Spleen (tissue), 11 donors: ENCODE data around the gene NDRG4. TPM values are rescaled to one million over a fixed set of nuclear protein-coding genes. Genes with fewer than 3 reads are reported as not detected.

Experiments
- DNase-seq: peaks from one replicate; pipeline ENCODE4 v3.0.0-alpha.2; 2020
- H3K27ac ChIP-seq, 8 donors: fragments of 200-600 bp; sonication (generic) in 7 of 8; 1 replicate in 4 of 8; 2 replicates in 4 of 8; pipeline versions ENCODE4 v1.5.0 to v1.8.0; 2016 to 2021; ENCODE audit warnings: inconsistent platforms in 4 of 8, mild to moderate bottlenecking in 4 of 8, moderate library complexity in 1 of 8
- H3K27me3 ChIP-seq, 7 donors: fragments of 200-600 bp; sonication (generic) in 6 of 7; replicated peaks in 1 of 7; 1 replicate in 4 of 7; 2 replicates in 3 of 7; pipeline versions ENCODE4 v1.5.0 to v1.8.0; 2016 to 2021; ENCODE audit warnings: inconsistent platforms in 3 of 7, mild to moderate bottlenecking in 1 of 7
- H3K36me3 ChIP-seq, 6 donors: fragments of 200-600 bp; sonication (generic) in 5 of 6; 1 replicate in 4 of 6; 2 replicates in 2 of 6; pipeline versions ENCODE4 v1.5.0 to v1.8.0; 2016 to 2021; ENCODE audit warnings: inconsistent platforms in 2 of 6
- H3K4me1 ChIP-seq, 6 donors: fragments of 200-600 bp; sonication (generic) in 5 of 6; 1 replicate in 3 of 6; 2 replicates in 3 of 6; pipeline versions ENCODE4 v1.5.0 to v1.8.0; 2016 to 2021; ENCODE audit warnings: inconsistent platforms in 3 of 6
- H3K4me3 ChIP-seq, 8 donors: fragments of 200-600 bp; sonication (generic) in 7 of 8; 1 replicate in 4 of 8; 2 replicates in 4 of 8; pipeline versions ENCODE4 v1.5.0 to v1.8.0; 2016 to 2021; ENCODE audit warnings: inconsistent platforms in 4 of 8, mild to moderate bottlenecking in 4 of 8, moderate library complexity in 2 of 8
- H3K9me3 ChIP-seq, 8 donors: fragments of 200-600 bp; sonication (generic) in 7 of 8; 1 replicate in 4 of 8; 2 replicates in 4 of 8; pipeline versions ENCODE4 v1.5.0 to v1.8.0; 2016 to 2021; ENCODE audit warnings: inconsistent platforms in 4 of 8
- CTCF ChIP-seq, 11 experiments: fragments of 200-600 bp in 7 of 11; fragments of 450-650 bp in 4 of 11; sonication (generic) in 4 of 11; IDR thresholded peaks in 8 of 11; conservative IDR thresholded peaks in 3 of 11; 1 replicate in 7 of 11; 2 replicates in 4 of 11; pipeline versions ENCODE4 v1.4.0 to v1.8.0; 2016 to 2021; ENCODE audit warnings: antibody characterized with exemption in 11 of 11, inconsistent platforms in 4 of 11, mild to moderate bottlenecking in 1 of 11
- POLR2A ChIP-seq, 3 donors: fragments of 450-650 bp; IDR thresholded peaks; one replicate each; pipeline ENCODE4 v1.5.1; 2017; ENCODE audit warnings: antibody characterized with exemption in 3 of 3, mild to moderate bottlenecking in 1 of 3
- POLR2AphosphoS5 ChIP-seq, 3 donors: sonication (generic); formaldehyde crosslinking; IDR thresholded peaks; one replicate each; pipeline ENCODE4 v1.5.1; 2017; ENCODE audit warnings: antibody characterized with exemption in 3 of 3
- WGBS, 5 donors: extraction: QIAGEN DNeasy Blood & Tissue Kit in 3 of 5; methylation state at CpG; one replicate each; pipeline versions ENCODE4 v1.1.5 to v1.1.7; 2013 to 2018; 5-methylcytosine and 5-hydroxymethylcytosine counted together
- intact Hi-C: fragments of 100-400 bp; cut with DNase I; formaldehyde crosslinking; loops from one replicate; pipeline ENCODE4 v1.15.0; 2023; ENCODE audit warnings: low total_unique reads
- polyA plus RNA-seq, 3 donors: library from polyadenylated mRNA; stranded (reverse); fragments of 200-250 nt; gene quantifications; one replicate each; pipeline ENCODE4 v1.2.1, GENCODE V29; 2013
- total RNA-seq, 7 donors: library from RNA; depleted of rRNA in 3 of 7; stranded (reverse); fragments of >200 nt in 3 of 7; fragmentation: NEBNext Ultra II Directional in 4 of 7; extraction: Animal tissue kit (Norgen Biotek cat#: 25700) in 4 of 7; gene quantifications; one replicate each; pipeline versions ENCODE4 v1.1.0 to v1.2.1, GENCODE V29; 2016 to 2021
- donor health status: healthy with polysubstance abuse.
- donor health status: DM: no; HTN: no; CAD: no; lungs with moderate emphysema.
- donor health status: DM: no; HTN: no; CAD: no.
- donor health status: Bipolar disorder and iron deficiency.
- donor health status: healthy.
- donor health status: DM: no; HTN: no; CAD: no.
- donor health status: DM: yes; HTN: yes; CAD: no.

Gene NDRG4
- total and polyA plus RNA-seq, 10 donors = 9.4 to 115 (median 43.6) TPM

GRCh38 chr16:58509256-58510096 is 9.5 kb downstream of the NDRG4 start:
- Histone ChIP-seq H3K36me3 (peaks cover 0 to 24% (median 0%) of the 10 kb centered on the region in 6 donors), H3K27me3 (peaks cover 0 to 4% (median 0%) of the 10 kb centered on the region in 7 donors), H3K4me3 (no peak overlapping the region), H3K9me3 (no peaks in the 10 kb centered on the region), H3K4me1 (peaks cover 0 to 13% (median 4%) of the 10 kb centered on the region in 6 donors), H3K27ac (no peak overlapping the region)
- 81 to 94% (median 90%) methylated on average over 5 to 9 of the region's 9 CpGs for WGBS, 5 donors
- TF ChIP-seq POLR2A (IDR thresholded peaks at IDR 0.05) (no peak), CTCF (IDR thresholded peaks at IDR 0.05 in 8 of 11, conservative IDR thresholded peaks at IDR 0.05 in 3 of 11) (no peak), POLR2AphosphoS5 (IDR thresholded peaks at IDR 0.05) (no peak)
- intact Hi-C loops = loop anchor here (5.0 kb wide), 1 partner anchor 248 kb away; no protein-coding TSS in a partner anchor
- DNase-seq = peak; percentile 65

GRCh38 chr16:58510097-58510775 is 10.3 kb downstream of the NDRG4 start:
- Histone ChIP-seq H3K4me1 (peaks cover 6 to 20% (median 11%) of the 10 kb centered on the region in 6 donors), H3K27me3 (peaks cover 0 to 4% (median 0%) of the 10 kb centered on the region in 7 donors), H3K36me3 (peaks cover 0 to 23% (median 0%) of the 10 kb centered on the region in 6 donors), H3K27ac (no peak overlapping the region), H3K9me3 (no peaks in the 10 kb centered on the region), H3K4me3 (no peak overlapping the region)
- TF ChIP-seq POLR2AphosphoS5 (IDR thresholded peaks at IDR 0.05) (peak in 1 of 3 donors; percentile 9), CTCF (IDR thresholded peaks at IDR 0.05 in 8 of 11, conservative IDR thresholded peaks at IDR 0.05 in 3 of 11) (no peak)
- intact Hi-C loops = loop anchor here (5.0 kb wide), 1 partner anchor 247 kb away; no protein-coding TSS in a partner anchor
- 91 to 97% (median 93%) methylated on average over 18 of the region's 18 CpGs for WGBS, 5 donors
- peak; percentile 68 for DNase-seq

- 82 to 95% (median 91%) methylated on average over 25 to 30 of the region's 30 CpGs for WGBS, 5 donors
- TF ChIP-seq POLR2A (IDR thresholded peaks at IDR 0.05) = no peak
- TF ChIP-seq POLR2AphosphoS5 (IDR thresholded peaks at IDR 0.05) = peak in 1 of 3 donors; percentile 17
- no peak for TF ChIP-seq CTCF (IDR thresholded peaks at IDR 0.05 in 8 of 11, conservative IDR thresholded peaks at IDR 0.05 in 3 of 11)
- Histone ChIP-seq H3K27ac (no peak overlapping the region), H3K4me3 (no peak overlapping the region), H3K27me3 (peaks cover 0 to 4% (median 0%) of the 10 kb centered on the region in 7 donors), H3K4me1 (peaks cover 6 to 27% (median 11%) of the 10 kb centered on the region in 6 donors), H3K36me3 (peaks cover 0 to 23% (median 0%) of the 10 kb centered on the region in 6 donors), H3K9me3 (no peaks in the 10 kb centered on the region)
- intact Hi-C loops = loop anchor here (5.0 kb wide), 1 partner anchor 246 kb away; no protein-coding TSS in a partner anchor
- peak; percentile 80 for DNase-seq
Measured at GRCh38 chr16:58510776-58511628, 11.1 kb downstream of the NDRG4 start.
